Measurements from ENCODE around the gene MRM1.

GRCh38 chr17:36655726-36656125 is 54.3 kb downstream of the MRM1 start:
- TF ChIP-seq POLR2A (IDR thresholded peaks at IDR 0.05) = no peak
- TF ChIP-seq, protein P1, sequence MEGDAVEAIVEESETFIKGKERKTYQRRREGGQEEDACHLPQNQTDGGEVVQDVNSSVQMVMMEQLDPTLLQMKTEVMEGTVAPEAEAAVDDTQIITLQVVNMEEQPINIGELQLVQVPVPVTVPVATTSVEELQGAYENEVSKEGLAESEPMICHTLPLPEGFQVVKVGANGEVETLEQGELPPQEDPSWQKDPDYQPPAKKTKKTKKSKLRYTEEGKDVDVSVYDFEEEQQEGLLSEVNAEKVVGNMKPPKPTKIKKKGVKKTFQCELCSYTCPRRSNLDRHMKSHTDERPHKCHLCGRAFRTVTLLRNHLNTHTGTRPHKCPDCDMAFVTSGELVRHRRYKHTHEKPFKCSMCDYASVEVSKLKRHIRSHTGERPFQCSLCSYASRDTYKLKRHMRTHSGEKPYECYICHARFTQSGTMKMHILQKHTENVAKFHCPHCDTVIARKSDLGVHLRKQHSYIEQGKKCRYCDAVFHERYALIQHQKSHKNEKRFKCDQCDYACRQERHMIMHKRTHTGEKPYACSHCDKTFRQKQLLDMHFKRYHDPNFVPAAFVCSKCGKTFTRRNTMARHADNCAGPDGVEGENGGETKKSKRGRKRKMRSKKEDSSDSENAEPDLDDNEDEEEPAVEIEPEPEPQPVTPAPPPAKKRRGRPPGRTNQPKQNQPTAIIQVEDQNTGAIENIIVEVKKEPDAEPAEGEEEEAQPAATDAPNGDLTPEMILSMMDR (IDR thresholded peaks at IDR 0.05) = no peak
- TF ChIP-seq POLR2AphosphoS5 (IDR thresholded peaks at IDR 0.05) = no peak
- TF ChIP-seq EP300 (IDR thresholded peaks at IDR 0.05) = no peak
